Hepatocyte (in vitro differentiated cells): ENCODE results near the gene XAF1. TPM values are rescaled to one million over a fixed set of nuclear protein-coding genes. Genes with fewer than 3 reads are reported as not detected.

Experiments
- DNase-seq: peaks from one replicate; pipeline ENCODE4 v3.0.0-alpha.2; 2016; ENCODE audit warnings: low spot score
- H2AFZ ChIP-seq: fragments of 200-600 bp; sonication (generic); 2 replicates; pipeline ENCODE4 v1.6.0; 2016; ENCODE audit warnings: antibody characterized with exemption, mild to moderate bottlenecking
- H3K27ac ChIP-seq: fragments of 200-600 bp; sonication (generic); 2 replicates; pipeline ENCODE4 v1.5.1; 2016; ENCODE audit warnings: mild to moderate bottlenecking
- H3K27me3 ChIP-seq: fragments of 200-600 bp; sonication (generic); 2 replicates; pipeline ENCODE4 v1.6.1; 2016
- H3K36me3 ChIP-seq: fragments of 200-600 bp; sonication (generic); replicated peaks from 2 replicates; pipeline ENCODE4 v1.5.1; 2016; ENCODE audit warnings: low read depth; ENCODE audit not compliant: insufficient read depth
- H3K4me1 ChIP-seq: fragments of 200-600 bp; sonication (generic); 2 replicates; pipeline ENCODE4 v1.5.1; 2016; ENCODE audit warnings: mild to moderate bottlenecking, moderate library complexity; ENCODE audit not compliant: insufficient read depth
- H3K4me2 ChIP-seq: fragments of 200-600 bp; sonication (generic); 2 replicates; pipeline ENCODE4 v1.6.0; 2016
- H3K4me3 ChIP-seq: fragments of 200-600 bp; sonication (generic); 2 replicates; pipeline ENCODE4 v1.5.1; 2016; ENCODE audit warnings: mild to moderate bottlenecking
- H3K79me2 ChIP-seq: fragments of 200-600 bp; sonication (generic); 2 replicates; pipeline ENCODE4 v1.6.0; 2017; ENCODE audit warnings: mild to moderate bottlenecking
- H3K9me2 ChIP-seq: fragments of 200-600 bp; sonication (generic); replicated peaks from 2 replicates; pipeline ENCODE4 v1.6.0; 2017; ENCODE audit warnings: mild to moderate bottlenecking; ENCODE audit not compliant: insufficient read depth
- H3K9me3 ChIP-seq: fragments of 200-600 bp; sonication (generic); 2 replicates; pipeline ENCODE4 v1.5.1; 2016; ENCODE audit warnings: low read depth, mild to moderate bottlenecking
- H4K20me1 ChIP-seq: fragments of 200-600 bp; sonication (generic); 2 replicates; pipeline ENCODE4 v1.6.0; 2016; ENCODE audit warnings: mild to moderate bottlenecking; ENCODE audit not compliant: insufficient read depth, poor library complexity, severe bottlenecking
- EZH2 ChIP-seq: fragments of 200-600 bp; sonication (generic); IDR thresholded peaks from 2 replicates; pipeline ENCODE4 v1.6.1; 2016; ENCODE audit warnings: antibody characterized with exemption, mild to moderate bottlenecking, borderline replicate concordance
- EZH2phosphoT487 ChIP-seq: fragments of 200-600 bp; sonication (generic); IDR thresholded peaks from one replicate; pipeline ENCODE4 v1.6.1; 2018; ENCODE audit warnings: antibody characterized with exemption, mild to moderate bottlenecking, low read depth, moderate library complexity; ENCODE audit not compliant: unreplicated experiment, severe bottlenecking
- WGBS: methylation state at CpG from one replicate; pipeline ENCODE4 v1.1.6; 2016; ENCODE audit warnings: low lambda C conversion rate; ENCODE audit errors: missing lambda C conversion rate; 5-methylcytosine and 5-hydroxymethylcytosine counted together
- polyA plus RNA-seq: library from polyadenylated mRNA; unstranded; fragments of >200 nt; fragmentation: Nextera tagmentation; extraction: Ambion mirVana; gene quantifications from 2 replicates; pipeline ENCODE4 v1.2.1, GENCODE V29; 2016
- total RNA-seq: library from RNA; depleted of rRNA; stranded (reverse); fragments of >200 nt; gene quantifications from 2 replicates; pipeline ENCODE4 v1.2.3, GENCODE V29; 2014
- TF ChIP-seq, protein P1 (sequence below): fragments of 200-600 bp; sonication (generic); IDR thresholded peaks from 2 replicates; pipeline ENCODE4 v1.5.1; 2016; ENCODE audit warnings: antibody characterized with exemption, mild to moderate bottlenecking; ENCODE audit not compliant: poor library complexity

Gene XAF1
- total and polyA plus RNA-seq, 2 experiments from 2014 or later = 1.9 to 3.3 TPM

- Histone ChIP-seq H3K27me3 (no peaks in the 10 kb centered on the region), H2AFZ (no peak overlapping the region), H3K9me3 (no peaks in the 10 kb centered on the region), H3K4me1 (peaks cover 11% of the 10 kb centered on the region), H4K20me1 (no peaks in the 10 kb centered on the region), H3K4me3 (no peak overlapping the region), H3K9me2 (no peaks in the 10 kb centered on the region), H3K36me3 (no peaks in the 10 kb centered on the region), H3K4me2 (no peak overlapping the region), H3K79me2 (no peaks in the 10 kb centered on the region), H3K27ac (no peak overlapping the region)
- TF ChIP-seq, protein P1, sequence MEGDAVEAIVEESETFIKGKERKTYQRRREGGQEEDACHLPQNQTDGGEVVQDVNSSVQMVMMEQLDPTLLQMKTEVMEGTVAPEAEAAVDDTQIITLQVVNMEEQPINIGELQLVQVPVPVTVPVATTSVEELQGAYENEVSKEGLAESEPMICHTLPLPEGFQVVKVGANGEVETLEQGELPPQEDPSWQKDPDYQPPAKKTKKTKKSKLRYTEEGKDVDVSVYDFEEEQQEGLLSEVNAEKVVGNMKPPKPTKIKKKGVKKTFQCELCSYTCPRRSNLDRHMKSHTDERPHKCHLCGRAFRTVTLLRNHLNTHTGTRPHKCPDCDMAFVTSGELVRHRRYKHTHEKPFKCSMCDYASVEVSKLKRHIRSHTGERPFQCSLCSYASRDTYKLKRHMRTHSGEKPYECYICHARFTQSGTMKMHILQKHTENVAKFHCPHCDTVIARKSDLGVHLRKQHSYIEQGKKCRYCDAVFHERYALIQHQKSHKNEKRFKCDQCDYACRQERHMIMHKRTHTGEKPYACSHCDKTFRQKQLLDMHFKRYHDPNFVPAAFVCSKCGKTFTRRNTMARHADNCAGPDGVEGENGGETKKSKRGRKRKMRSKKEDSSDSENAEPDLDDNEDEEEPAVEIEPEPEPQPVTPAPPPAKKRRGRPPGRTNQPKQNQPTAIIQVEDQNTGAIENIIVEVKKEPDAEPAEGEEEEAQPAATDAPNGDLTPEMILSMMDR = no peak
- TF ChIP-seq EZH2phosphoT487 (no peak), EZH2 (no peak)
- DNase-seq = no peak
Measured at GRCh38 chr17:6748617-6749016, 7.2 kb upstream of the XAF1 start.

DNA sequence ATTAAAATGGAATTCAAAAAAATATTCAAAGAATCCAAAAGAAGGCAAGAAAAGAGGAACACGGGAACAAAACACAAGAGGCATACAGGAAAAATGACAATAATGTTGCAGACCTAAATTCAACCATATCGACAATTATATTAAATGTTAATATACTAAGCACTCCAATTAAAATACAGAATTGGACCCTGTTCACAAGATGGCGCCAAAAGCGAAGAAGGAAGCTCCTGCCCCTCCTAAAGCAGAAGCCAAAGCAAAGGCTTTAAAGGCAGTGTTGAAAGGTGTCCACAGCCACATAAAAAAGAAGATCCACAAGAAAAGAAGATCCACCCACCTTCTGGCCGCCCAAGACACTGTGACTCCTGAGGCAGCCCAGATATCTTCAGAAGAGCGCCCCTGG is 6.3 kb upstream of the XAF1 start:
- H3K9me2 ChIP-seq = no peaks in the 10 kb centered on the region
- no peaks in the 10 kb centered on the region for H3K36me3 ChIP-seq
- 86% methylated on average over 6 of the region's 6 CpGs for WGBS
- H3K4me3 ChIP-seq = no peak overlapping the region
- TF ChIP-seq EZH2phosphoT487 = no peak
- TF ChIP-seq, protein P1 = peak; percentile 2
- no peak overlapping the region for H3K4me2 ChIP-seq
- H2AFZ ChIP-seq = no peak overlapping the region
- H3K79me2 ChIP-seq = no peaks in the 10 kb centered on the region
- H3K27me3 ChIP-seq = no peaks in the 10 kb centered on the region
- H4K20me1 ChIP-seq = no peaks in the 10 kb centered on the region
- no peak overlapping the region for H3K27ac ChIP-seq
- DNase-seq = no peak
- peaks cover 11% of the 10 kb centered on the region for H3K4me1 ChIP-seq
- H3K9me3 ChIP-seq = no peaks in the 10 kb centered on the region

GRCh38 chr17:6752068-6752909 is 3.6 kb upstream of the XAF1 start:
- Histone ChIP-seq H3K27ac (peak overlapping the region; percentile 89), H3K79me2 (no peaks in the 10 kb centered on the region), H4K20me1 (no peaks in the 10 kb centered on the region), H3K9me3 (no peaks in the 10 kb centered on the region), H3K36me3 (no peaks in the 10 kb centered on the region), H3K4me1 (peaks cover 11% of the 10 kb centered on the region), H2AFZ (peak overlapping the region; percentile 40), H3K27me3 (no peaks in the 10 kb centered on the region), H3K4me3 (no peak overlapping the region), H3K9me2 (no peaks in the 10 kb centered on the region), H3K4me2 (peak overlapping the region; percentile 17)
- TF ChIP-seq EZH2phosphoT487 (no peak), EZH2 (no peak)
- TF ChIP-seq, protein P1 = no peak
- 64% methylated on average over 7 of the region's 7 CpGs for WGBS
- peak; percentile 63 for DNase-seq
